CD4-positive, alpha-beta T cell treated with Interleukin-1 beta for 1 hour (primary cell): Measurements from ENCODE around the gene RASA3.

Experiments used
- DNase-seq, 2 donors: peaks; one replicate each; pipeline ENCODE4 v3.0.0-alpha.2; 2020 to 2022

The RASA3 gene

DNA sequence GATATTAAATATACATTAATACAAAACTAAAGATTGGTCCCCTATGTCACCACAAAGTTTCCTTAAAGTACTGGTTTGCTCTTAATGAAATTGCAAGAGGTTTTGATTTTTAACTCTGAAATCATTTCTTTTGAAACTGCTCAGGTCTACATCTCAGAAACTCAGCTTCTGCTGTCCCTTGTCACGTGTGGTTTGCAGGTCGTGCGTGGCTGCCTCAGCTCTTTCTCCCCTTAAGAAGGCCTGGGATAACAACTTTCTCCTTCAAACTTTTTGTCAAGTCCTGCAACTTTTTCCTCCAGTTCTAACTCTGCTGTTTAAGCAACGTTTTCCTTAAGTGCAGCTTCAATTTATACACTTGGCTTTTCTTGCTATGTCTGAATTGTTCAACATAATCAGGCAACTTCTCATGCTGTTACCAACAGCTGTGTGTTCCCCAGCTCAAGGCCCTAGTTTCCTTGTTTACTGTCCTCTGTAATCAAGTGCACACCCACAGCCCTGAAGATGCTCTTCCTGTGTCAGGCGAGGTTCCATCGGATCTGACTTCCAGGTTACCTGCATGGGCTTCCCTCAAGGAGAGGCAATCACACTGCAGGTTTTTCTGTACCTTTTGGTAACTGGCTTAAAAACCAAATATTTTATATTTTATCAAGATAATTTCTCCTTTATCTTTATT lies 172.0 kb downstream of the RASA3 start:
- no peak for DNase-seq

DNA sequence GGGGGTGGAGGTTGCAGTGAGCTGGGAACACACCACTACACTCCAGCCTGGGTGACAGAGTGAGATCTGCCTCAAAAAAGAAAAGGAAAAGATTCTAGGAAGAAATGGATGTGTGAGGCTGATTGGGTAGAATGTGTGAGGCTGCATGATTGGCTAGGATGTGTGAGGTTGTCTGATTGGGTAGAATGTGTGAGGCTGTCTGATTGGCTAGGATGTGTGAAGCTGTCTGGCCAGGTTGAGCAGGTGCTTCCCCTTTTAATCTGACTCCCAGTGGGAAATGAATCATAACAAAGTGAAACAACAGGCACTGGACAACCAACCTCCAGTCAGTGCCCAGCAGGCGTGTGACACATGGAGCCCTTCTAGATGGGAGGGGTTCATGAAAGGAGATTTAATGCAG lies 173.2 kb downstream of the RASA3 start:
- DNase-seq: peak in 1 of 2 donors; percentile 13

DNA sequence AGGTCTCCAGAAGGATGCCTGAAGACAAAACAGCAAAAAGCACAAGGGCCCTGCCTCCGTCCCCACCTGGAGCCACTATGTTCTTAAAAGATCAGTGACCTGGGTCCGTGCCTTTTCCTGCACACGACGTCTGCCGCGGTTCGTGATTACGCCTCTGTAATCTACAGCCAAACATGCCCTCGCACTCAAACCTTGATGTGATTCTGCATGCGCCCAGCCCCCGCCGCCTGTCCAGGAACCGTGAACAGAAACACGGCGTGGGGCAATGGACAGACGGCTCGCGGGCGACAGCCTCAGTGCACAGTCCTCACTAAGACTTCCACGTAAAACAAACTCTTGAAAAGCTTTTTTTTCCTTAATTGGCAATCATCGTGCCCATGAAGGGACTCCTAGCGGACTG lies 174.1 kb downstream of the RASA3 start:
- no peak for DNase-seq

DNA sequence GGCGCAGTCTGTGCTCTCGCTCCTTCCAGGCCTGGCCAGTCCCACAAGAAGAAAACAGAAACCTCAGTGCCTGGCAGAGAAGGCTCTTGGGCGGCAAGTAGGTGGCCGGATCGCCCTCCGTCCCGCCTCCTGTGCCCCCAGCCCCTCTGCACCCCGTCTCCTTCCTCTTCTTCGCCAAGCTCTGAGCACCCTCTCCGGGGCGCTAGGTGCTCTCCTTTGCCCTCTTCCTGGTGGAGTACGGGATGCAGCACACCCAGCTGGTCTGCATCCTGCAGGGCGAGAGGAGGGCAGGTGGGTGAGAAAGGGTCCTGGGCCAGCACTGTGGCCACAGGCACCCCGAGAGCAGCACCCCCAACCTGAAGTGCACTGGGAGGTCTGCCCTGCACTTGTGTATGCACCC lies 175.9 kb downstream of the RASA3 start:
- no peak for DNase-seq

DNA sequence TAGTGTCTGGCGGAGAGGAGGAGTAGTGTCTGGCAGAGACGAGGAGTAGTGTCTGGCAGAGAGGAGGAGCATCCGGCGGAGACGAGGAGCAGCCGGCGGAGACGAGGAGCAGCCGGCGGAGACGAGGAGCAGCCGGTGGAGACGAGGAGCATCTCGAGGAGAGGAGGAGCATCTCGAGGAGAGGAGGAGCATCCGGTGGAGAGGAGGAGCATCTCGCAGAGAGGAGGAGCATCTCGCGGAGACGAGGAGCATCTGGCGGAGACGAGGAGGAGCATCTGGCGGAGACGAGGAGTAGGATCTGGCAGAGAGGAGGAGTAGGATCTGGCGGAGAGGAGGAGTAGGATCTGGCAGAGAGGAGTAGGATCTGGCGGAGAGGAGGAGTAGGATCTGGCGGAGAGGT lies 176.7 kb downstream of the RASA3 start:
- no peak for DNase-seq

DNA sequence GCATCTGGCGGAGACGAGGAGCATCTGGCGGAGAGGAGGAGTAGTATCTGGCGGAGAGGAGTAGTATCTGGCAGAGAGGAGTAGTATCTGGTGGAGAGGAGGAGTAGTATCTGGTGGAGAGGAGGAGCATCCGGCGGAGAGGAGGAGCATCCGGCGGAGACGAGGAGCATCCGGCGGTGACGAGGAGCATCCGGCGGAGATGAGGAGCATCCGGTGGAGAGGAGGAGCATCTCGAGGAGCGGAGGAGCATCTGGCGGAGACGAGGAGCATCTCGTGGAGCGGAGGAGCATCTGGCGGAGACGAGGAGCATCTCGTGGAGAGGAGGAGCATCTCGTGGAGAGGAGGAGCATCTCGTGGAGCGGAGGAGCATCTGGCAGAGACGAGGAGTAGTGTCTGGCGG lies 177.2 kb downstream of the RASA3 start:
- DNase-seq: no peak

DNA sequence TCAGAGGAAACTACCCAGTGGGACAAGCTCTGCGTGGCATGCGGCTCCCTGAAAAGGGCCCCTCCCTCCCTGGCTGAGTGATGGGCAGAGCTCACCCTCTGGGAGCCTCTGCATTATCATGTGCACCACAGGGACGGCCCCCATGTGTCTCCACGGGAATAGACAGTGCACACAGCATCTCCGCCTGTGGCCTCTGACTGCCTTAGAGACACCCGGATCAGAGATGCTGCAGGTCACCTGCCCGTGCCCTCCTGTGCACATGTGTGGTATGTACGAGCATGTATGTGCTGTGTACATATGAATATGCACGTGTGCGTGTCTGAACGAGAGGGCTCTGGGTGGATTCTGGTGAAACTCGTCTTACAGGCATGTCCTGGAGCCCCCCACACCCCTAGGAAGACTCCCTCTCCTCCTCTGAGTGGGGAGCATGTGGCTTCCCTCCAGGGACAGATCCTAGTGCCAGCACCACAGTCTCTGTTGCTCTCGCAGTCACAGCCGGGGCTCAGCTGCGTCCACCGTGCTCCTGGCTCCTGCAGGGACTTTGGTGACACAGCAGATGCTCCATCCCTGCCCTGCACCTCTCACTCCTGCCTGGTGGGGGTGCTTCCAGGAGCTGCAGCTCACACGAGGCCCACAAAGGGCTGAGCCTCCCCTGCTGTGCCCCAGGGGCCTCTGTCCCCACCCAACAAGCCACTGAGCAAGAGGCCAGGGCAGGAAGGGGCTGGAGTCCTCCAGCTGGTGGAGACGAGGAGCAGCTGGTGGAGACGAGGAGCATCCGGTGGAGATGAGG lies 178.2 kb downstream of the RASA3 start:
- DNase-seq: no peak

DNA sequence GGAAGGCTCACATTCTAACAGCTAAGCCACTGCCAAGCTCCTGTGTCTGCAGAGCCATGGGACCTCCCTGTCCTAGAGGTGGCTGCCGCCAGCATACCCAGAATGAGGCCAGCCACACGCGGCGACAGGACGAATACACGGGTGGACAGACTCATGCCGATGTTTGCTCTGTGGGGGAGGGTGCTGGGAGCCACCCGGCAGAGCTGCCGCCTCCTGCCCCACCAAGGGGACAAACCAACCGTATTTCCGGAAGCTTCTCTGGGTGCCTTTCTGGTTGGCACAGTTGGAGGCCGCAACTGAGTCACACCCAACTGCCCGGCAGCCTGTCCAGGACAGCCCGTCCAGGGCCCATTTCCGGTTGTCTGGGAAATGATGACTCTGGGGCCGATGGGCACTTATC lies 178.9 kb downstream of the RASA3 start:
- no peak for DNase-seq

DNA sequence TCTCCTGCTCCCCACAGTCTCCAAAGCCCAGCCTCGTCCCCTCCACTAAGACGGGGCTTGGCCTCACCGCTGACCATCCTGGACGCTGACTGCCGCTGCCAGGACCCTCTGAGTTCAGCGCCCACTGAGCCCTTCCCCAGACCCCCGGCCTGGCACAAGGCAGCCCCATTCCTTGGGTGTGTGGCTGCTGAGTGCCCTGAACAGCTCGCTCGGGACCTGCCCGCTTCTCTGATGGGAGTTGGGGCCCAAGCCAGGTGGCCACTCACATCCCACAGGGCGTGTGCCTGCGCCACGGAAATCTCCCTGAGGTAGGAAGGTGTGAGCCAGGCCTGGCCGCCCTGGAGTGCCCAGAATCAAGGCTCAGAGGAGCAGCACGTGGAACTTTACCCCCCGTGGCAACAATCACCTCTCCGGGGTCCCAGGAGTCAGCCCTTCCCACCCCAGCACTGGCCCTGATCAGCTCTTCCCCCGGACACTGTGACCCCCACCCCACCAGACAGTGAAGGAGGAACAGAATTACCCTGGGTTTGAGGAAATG lies 179.4 kb downstream of the RASA3 start:
- no peak for DNase-seq

DNA sequence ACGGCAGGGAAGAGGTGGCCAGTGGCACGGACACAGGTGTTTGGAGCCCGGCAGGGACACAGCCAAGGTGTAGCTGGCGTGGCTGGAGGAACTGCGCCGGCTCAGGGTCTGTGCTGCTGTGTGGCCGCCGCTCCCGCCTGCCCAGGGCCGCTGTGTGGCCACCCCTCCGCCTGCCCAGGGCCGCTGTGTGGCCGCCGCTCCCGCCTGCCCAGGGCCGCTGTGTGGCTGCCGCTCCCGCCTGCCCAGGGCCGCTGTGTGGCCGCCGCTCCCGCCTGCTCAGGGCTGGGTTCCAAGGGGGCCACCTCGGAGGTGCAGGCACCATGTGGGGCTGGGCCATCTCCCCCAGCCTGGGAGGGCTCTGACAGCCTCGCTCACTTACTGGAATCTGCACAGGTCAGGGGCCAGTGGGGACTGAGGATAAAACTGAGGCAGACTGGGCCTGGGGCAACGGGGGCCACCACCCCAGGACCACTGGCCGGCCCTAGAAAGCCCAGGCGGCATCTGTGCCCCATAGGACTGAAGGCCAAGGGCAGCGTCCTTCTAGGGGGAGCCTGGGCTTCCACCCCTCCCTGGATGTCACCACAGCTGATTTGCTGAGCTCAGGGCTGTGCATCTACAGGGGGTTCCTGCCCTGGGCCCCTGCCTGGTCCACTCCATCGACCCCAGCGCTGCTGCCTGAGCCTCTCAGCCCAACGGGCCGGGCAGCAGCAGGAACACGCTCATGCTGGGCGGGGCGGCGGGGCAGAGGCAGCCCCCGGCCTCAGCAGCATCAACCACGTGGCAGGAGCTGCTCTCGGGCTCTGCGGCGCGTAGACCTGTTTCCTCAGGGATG lies 180.1 kb downstream of the RASA3 start:
- no peak for DNase-seq

DNA sequence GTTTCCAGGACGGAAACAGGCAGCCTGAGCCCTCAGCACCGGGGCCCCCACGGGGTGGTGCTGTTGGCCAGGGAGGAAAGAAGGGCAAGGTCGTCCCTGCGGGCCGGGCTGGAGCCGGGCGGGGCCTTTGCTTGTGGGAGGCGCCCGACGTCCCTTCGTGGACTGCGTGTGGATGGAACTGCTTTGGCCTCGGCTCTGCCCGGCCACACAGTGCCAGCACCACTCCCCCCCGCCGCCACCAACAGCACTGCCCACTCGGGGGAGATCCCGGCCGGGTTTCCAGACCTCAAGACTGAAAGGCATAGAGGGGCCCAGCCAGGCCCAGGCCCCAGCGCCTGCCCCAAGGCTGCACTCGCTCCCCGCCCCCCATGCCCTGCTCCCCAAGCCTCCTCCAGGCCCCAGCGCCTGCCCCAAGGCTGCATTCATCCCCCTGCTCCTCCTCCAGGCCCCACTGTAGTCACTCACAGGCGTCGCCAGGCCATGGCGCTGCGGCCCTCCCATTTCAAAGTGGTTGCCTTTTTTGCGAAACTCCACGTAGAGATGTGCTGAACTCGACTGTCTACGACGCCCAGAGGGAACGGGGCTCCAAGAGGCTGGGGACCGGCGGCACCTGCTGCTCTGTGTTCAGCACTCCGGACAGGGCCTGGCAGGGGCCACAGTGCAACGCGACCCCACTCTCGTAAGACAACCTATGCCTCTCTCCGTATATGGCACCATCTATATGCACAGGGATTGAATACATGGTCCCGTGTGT lies 181.0 kb downstream of the RASA3 start:
- peak; percentile 45 to 67 for DNase-seq

DNA sequence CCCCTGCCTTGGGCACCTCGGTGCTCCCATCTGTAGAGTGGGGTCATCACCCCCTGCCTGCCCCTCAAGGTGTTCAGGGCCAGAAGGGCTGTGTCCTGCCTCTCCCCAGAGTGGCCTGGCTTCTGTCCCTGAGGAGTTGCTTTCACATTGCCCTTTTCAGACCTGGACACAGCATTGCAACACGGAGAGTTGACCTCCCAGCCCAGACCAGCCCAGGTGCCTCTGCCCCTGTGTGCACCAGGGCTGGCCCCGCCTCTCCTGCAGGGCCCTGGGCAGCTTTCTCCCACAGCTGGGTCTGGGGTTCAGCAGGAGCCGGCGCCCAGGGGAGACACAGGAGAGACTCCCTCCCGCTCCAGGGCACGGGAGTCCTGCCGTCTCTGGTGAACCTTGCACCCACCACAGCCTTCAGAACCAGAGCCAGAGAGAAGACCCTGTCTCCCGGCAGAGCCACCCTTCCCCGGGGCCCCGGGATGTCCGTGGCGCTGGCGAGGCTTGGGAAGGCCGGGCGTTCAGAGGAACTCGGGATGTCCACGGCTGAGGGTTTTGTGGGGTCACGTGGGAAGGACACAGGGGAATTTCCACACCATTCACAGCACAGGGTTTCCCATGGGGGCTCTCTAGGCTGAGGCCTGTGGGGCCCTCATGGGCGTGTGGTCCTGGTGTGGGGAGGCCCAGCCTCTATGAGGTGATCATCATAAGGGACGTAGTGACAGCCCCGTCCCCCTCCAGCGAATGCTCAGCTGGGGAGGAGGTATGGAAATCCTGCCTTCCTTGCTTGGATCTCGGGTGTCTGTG lies 181.8 kb downstream of the RASA3 start:
- no peak for DNase-seq

DNA sequence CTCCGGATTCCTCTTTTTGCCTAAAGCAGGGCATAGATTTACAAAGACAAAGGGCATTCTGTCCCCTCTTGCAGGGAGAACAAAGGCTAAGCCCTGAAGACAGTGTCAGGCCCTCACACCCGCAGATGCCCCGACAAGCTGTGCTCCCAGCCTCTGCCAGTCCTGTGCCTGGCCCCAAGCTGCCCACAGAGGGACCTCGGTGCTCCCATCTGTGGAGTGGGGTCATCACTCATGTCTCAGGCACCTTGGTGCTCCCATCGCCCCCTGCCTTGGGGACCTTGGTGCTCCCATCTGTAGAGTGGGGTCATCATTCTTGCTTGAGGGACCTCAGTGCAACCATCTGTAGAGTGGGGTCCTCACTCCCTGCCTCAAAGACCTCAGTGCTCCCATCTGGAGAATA lies 182.9 kb downstream of the RASA3 start:
- DNase-seq: no peak

DNA sequence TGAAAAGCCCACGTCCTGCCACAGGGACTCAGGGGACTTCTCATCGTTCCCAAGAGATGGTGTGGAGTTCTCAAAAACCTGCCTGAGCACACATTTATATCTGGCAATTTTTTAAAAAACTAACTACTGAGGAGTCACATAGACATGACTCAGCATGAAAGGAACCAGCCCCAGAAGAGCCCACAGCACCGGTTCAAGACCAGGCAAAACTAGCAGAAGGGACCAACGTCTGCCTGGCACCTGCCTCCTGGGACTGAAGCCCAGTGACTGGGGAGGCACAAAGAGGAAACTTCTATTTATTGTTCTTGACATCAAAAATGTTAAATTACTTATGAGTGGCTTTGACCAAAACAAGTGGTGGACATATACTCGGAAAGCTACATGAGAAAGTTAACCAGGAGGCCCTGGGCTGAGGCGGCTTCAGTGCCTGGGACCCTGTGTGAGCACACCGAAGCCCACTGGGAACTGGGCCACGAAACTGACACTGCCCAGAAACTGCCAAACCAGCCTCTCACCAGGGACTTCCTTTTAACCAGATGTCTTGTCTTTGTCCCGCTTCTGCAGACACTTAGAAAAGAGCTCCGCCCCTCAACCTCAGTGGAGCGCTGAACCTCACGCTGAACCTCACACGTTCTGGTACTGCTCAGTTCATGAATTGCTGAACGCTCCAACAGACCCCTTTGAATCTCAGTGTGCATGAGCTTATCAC lies 184.2 kb downstream of the RASA3 start:
- DNase-seq: no peak

DNA sequence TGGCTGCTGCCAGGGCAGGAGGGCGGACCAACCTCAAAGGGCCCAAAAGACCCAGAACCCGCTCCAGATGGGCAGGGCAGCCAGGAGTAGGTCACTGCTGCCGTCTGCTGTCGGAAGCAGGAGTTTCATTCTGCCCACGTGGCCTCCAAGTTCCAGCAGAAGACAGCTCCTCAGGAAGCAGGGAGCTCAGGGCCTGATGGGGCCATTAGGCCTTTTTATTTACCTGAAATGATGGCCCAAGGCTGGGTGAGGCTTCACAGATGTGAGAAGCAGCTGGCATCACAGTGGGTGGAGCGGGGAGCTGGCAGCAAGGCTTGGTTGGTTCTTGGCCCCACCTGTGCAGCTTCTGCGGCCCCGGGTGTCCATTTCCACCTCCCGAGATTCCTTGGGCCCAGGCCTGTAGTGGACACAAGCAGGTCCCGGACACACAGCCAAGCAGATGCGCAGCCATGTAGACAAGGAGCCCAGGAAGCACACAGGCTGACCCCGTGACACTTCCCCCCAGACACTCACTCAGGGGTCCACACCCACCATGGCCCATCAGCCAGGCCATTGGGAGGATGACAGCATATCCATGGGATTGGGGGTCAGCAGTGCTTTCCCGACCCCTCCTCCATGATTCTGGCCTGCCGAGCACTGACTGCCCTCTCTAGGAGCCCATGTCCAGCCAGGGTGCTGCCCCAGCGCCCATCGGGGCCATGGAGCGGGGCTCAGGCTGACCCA lies 185.0 kb downstream of the RASA3 start:
- no peak for DNase-seq

DNA sequence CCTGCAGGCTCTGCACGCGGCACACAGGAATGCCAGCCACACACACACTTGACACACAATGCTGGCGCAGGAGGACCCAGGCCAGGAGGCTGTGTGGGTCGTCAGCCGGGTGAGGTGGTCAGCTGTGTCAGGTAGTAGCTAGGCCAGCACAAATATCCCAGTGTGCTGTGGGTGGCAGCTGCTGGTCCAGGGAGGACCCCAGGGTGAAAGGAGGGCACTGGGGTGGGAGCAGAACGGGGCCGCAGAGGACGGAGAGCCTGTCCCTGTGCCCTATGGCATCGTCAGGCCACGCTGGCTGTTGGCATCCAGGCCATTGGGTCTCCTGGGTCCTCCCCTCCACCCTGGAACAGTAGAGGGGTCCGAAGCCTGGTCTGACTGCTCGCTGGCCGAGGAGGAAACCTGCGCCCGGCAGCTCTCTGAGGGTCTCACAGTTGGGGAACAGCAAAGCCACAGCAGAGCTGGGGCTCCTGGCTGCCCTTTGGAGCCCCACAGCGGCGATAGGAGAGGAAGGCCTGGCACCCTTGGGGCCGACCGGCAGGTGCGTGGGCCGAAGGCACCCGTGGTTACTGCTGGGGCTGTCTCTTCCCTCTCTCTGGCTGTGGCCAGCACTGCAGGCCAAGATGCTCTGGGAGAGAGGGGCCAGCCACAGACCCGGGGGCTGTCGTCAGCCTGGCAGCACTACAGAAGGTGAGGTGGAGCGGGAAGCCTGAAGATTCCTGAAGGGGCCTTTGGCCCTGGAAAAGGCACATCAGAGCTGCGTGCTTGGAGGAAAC lies 185.8 kb downstream of the RASA3 start:
- no peak for DNase-seq

DNA sequence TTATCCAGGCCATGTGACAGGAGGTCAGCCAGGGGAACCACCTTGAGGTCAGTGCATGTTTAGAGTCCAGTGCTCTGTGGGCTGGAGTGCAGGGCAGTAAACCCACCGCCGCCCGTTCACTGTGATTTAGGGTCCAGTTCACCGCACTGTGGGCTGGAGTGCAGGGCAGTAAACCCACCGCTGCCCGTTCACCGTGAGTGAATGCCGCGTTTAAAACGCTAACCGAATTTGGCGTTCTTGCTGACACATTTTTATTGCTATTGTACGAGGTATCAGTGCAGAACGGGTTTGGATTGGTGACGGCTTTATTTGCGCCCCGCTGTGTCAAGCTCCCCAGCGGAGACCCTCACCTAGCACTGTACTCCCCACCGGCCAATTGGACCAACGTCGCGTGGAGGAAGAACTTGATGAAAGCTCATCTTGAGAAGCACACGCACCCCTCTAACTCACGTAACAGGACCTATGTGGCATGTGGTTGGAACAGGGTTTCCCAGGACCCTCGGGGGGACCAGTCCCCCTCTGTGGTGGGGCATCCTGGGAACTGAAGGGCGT lies 186.5 kb downstream of the RASA3 start:
- DNase-seq: no peak

DNA sequence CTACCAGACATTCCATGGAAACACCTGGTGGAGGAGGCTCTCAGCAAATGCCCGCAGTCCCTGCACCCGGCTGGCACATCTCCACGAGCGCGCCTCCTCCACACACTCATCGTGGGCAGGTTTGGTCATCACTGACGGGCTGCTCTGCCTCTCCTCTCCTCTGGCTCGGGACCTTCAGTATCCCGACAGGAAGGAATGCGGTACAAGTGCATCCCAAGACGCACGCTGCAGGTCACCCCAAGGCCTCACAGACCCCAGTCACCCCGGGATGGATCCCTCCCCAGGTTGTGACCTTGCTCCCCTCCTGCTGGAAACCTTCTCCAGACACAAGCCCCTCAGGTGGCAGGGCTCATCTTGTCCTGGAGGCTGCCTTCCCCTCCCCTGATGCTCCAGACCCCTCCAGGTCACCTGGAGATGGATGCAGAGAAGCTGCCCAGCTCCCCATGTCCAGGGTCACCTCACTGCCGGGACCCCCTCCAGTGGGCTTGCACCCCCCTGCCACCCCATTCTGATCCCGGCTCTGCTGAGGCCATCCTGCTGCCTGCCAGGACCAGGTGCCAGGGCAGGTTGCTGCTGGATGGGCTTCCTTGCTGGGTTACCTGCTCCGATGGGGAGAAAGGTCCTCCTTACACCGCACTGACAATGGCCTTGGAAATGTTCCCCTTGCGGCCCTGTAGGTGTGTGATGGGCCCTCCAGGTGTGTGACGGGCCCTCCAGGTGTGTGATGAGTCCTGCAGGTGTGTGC lies 188.4 kb downstream of the RASA3 start:
- DNase-seq: no peak
